Thyroid gland (tissue), 4 donors: ENCODE data around the gene RTN4. TPM values are rescaled to one million over a fixed set of nuclear protein-coding genes. Genes with fewer than 3 reads are reported as not detected.

ENCODE experiments used
- DNase-seq, 2 donors: peaks; one replicate each; pipeline ENCODE4 v3.0.0-alpha.2; 2019
- H3K27ac ChIP-seq, 3 donors: fragments of 200-600 bp; sonication (generic); 1 replicate in 2 of 3; 2 replicates in 1 of 3; pipeline ENCODE4 v1.5.1; 2016 to 2019; ENCODE audit warnings: mild to moderate bottlenecking in 1 of 3, moderate library complexity in 1 of 3
- H3K27me3 ChIP-seq: fragments of 200-600 bp; sonication (generic); one replicate; pipeline ENCODE4 v1.5.1; 2019
- H3K36me3 ChIP-seq, 2 donors: fragments of 200-600 bp; sonication (generic); one replicate each; pipeline ENCODE4 v1.5.1; 2016 to 2019
- H3K4me1 ChIP-seq, 2 donors: fragments of 200-600 bp; sonication (generic); one replicate each; pipeline ENCODE4 v1.5.1; 2017 to 2019
- H3K4me3 ChIP-seq, 3 donors: fragments of 200-600 bp; sonication (generic); replicated peaks in 1 of 3; 1 replicate in 2 of 3; 2 replicates in 1 of 3; pipeline ENCODE4 v1.5.1; 2016; ENCODE audit warnings: mild to moderate bottlenecking in 1 of 3
- H3K9me3 ChIP-seq: fragments of 200-600 bp; sonication (generic); one replicate; pipeline ENCODE4 v1.5.1; 2017
- POLR2A ChIP-seq, 2 donors: fragments of 450-650 bp; IDR thresholded peaks; one replicate each; pipeline ENCODE4 v1.6.1; 2017; ENCODE audit warnings: antibody characterized with exemption in 2 of 2, mild to moderate bottlenecking in 2 of 2, moderate library complexity in 1 of 2
- WGBS, 2 donors: methylation state at CpG; one replicate each; pipeline ENCODE4 v1.1.5; 2017; 5-methylcytosine and 5-hydroxymethylcytosine counted together
- intact Hi-C: fragments of 100-400 bp; cut with DNase I; formaldehyde crosslinking; loops from one replicate; pipeline ENCODE4 v1.15.1; 2023
- total RNA-seq, 4 donors: library from RNA; depleted of rRNA; stranded (reverse); fragments of >200 nt; gene quantifications; one replicate each; pipeline ENCODE4 v1.2.3, GENCODE V29; 2016
- TF ChIP-seq, protein P1 (sequence below), 6 experiments: fragments of 200-600 bp in 3 of 6; fragments of 450-650 bp in 3 of 6; sonication (generic) in 3 of 6; IDR thresholded peaks; one replicate each; pipeline ENCODE4 v1.5.1; 2016 to 2019; ENCODE audit warnings: antibody characterized with exemption in 6 of 6, mild to moderate bottlenecking in 2 of 6, inconsistent platforms in 1 of 6, moderate library complexity in 1 of 6

The RTN4 gene
- total RNA-seq, 4 donors from 2014 or later = 144 to 256 (median 180) TPM

GRCh38 chr2:55012672-55013484 lies 37.4 kb downstream of the RTN4 start:
- no peak for TF ChIP-seq POLR2A (IDR thresholded peaks at IDR 0.05)
- TF ChIP-seq, protein P1, sequence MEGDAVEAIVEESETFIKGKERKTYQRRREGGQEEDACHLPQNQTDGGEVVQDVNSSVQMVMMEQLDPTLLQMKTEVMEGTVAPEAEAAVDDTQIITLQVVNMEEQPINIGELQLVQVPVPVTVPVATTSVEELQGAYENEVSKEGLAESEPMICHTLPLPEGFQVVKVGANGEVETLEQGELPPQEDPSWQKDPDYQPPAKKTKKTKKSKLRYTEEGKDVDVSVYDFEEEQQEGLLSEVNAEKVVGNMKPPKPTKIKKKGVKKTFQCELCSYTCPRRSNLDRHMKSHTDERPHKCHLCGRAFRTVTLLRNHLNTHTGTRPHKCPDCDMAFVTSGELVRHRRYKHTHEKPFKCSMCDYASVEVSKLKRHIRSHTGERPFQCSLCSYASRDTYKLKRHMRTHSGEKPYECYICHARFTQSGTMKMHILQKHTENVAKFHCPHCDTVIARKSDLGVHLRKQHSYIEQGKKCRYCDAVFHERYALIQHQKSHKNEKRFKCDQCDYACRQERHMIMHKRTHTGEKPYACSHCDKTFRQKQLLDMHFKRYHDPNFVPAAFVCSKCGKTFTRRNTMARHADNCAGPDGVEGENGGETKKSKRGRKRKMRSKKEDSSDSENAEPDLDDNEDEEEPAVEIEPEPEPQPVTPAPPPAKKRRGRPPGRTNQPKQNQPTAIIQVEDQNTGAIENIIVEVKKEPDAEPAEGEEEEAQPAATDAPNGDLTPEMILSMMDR (IDR thresholded peaks at IDR 0.05) = no peak
- WGBS, 2 donors = 50 to 55% methylated on average over 2 of the region's 2 CpGs
- Histone ChIP-seq H3K4me3 (no peak overlapping the region), H3K36me3 (no peaks in the 10 kb centered on the region), H3K9me3 (no peaks in the 10 kb centered on the region), H3K4me1 (peaks cover 48 to 55% of the 10 kb centered on the region in 2 donors), H3K27ac (peak overlapping the region; percentile 61 to 69 (median 64)), H3K27me3 (no peaks in the 10 kb centered on the region)
- intact Hi-C loops = no loop called here
- DNase-seq = no peak

GRCh38 chr2:55011831-55012671 lies 38.2 kb downstream of the RTN4 start:
- intact Hi-C loops = no loop called here
- no peaks in the 10 kb centered on the region for H3K9me3 ChIP-seq
- peak overlapping the region; percentile 61 to 69 (median 64) for H3K27ac ChIP-seq

DNA sequence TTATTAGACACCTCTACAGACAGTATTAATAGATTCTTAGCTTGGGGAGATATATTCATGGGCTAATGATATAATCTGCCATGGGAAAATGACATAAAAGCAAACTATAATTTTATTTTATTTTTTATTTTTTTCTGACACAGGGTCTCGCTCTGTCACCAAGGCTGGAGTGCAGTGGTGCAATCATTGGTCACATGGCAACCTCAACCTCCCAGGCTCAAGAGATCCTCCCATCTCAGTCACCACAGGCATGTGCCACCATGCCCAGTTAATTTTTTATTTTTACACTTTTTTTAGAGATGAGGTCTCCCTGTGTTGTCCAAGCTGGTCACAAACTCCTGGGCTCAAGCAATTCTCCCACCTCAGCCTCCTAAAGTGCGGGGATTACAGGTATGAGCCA lies 39.3 kb downstream of the RTN4 start:
- intact Hi-C loops = no loop called here
- H3K4me1 ChIP-seq = peaks cover 48 to 65% of the 10 kb centered on the region in 2 donors

More at GRCh38 chr2:55011831-55012671, 38.2 kb downstream of the RTN4 start:
- Histone ChIP-seq H3K4me1 (peaks cover 48 to 61% of the 10 kb centered on the region in 2 donors), H3K36me3 (no peaks in the 10 kb centered on the region), H3K27me3 (no peaks in the 10 kb centered on the region), H3K4me3 (no peak overlapping the region)
- WGBS, 2 donors = 24 to 26% methylated on average over 6 of the region's 6 CpGs
- DNase-seq = no peak
- TF ChIP-seq, protein P1 (IDR thresholded peaks at IDR 0.05) = no peak
- no peak for TF ChIP-seq POLR2A (IDR thresholded peaks at IDR 0.05)

DNA sequence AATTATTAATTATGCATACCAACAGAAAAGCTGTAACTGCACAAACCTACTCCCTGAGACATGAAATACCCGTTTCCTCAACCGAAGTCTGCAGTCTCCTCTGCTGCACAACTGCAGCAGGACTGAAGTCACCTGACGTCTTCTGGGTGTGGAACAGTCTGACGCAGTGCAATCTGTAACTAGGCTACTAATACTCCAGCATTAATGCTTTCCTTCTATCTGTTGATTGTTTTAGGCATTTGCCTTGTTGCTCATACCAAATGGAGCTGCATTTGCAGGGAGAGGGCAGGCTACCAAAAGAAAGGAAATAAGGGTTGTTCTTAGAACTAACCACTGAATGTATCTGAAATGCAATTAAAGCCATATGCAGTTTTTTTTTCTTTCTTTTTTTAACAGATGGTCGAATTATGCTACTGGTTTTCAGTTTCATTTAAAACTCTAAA lies 40.1 kb downstream of the RTN4 start:
- TF ChIP-seq, protein P1 (IDR thresholded peaks at IDR 0.05) = no peak
- TF ChIP-seq POLR2A (IDR thresholded peaks at IDR 0.05) = peak in 1 of 2 donors; percentile 59
- no peaks in the 10 kb centered on the region for H3K36me3 ChIP-seq
- H3K4me3 ChIP-seq = peak overlapping the region in 2 of 3 donors; percentile 20 to 21
- intact Hi-C loops = no loop called here
- no peaks in the 10 kb centered on the region for H3K27me3 ChIP-seq
- WGBS, 2 donors = 27 to 39% methylated on average over 5 of the region's 5 CpGs
- peak; percentile 58 to 61 for DNase-seq
- H3K4me1 ChIP-seq = peaks cover 48 to 65% of the 10 kb centered on the region in 2 donors
- no peaks in the 10 kb centered on the region for H3K9me3 ChIP-seq
- peak overlapping the region; percentile 6 to 32 (median 28) for H3K27ac ChIP-seq

More for the DNA sequence above, 39.3 kb downstream of the RTN4 start:
- Histone ChIP-seq H3K4me3 (no peak overlapping the region), H3K27ac (peak overlapping the region; percentile 61 to 69 (median 64)), H3K36me3 (no peaks in the 10 kb centered on the region), H3K9me3 (no peaks in the 10 kb centered on the region), H3K27me3 (no peaks in the 10 kb centered on the region)
- DNase-seq = peak; percentile 33 to 44
- 72 to 92% methylated on average over 2 of the region's 2 CpGs for WGBS, 2 donors
- TF ChIP-seq POLR2A (IDR thresholded peaks at IDR 0.05) = no peak
- TF ChIP-seq, protein P1 (IDR thresholded peaks at IDR 0.05) = no peak
